ENCODE results near the gene BOK.
A peak's percentile ranks its signal among the peaks of the same experiment; 100 is the strongest.

Gene BOK

DNA sequence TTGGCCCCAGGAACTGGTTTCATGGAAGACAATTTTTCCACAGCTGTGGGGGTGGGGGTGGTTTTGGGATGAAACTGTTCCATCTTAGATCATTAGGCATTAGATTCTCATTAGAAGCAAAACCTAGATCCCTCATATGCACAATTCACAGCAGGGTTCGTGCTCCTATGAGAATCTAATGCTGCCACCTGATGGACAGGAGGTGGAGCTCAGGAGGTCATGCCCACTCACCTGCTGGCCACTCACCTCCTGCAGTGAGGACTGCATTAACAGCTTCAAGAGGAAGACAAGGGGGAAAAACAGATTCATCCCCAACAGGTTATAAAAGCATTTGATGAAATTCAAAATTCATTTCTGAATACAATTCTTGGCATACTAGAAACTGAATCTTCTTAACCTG is 39.9 kb downstream of the BOK start:
- no peak overlapping the region for H3K4me2 ChIP-seq (ENCODE audit: low read length)
- H3K27me3 ChIP-seq (ENCODE audit: control insufficient read depth, insufficient read depth, low read length) = no peaks in the 10 kb centered on the region
- H3K9me3 ChIP-seq (replicated peaks; ENCODE audit: low read length) = no peaks in the 10 kb centered on the region
- no peak overlapping the region for H3K9ac ChIP-seq (ENCODE audit: low read depth, low read length)
- H3K4me1 ChIP-seq (ENCODE audit: control insufficient read depth, insufficient read depth, low read length) = peaks cover 10% of the 10 kb centered on the region
- no peak overlapping the region for H3K4me3 ChIP-seq (ENCODE audit: low read length)
- H3K36me3 ChIP-seq (ENCODE audit: insufficient read depth, low read length) = peaks cover 46% of the 10 kb centered on the region

DNA sequence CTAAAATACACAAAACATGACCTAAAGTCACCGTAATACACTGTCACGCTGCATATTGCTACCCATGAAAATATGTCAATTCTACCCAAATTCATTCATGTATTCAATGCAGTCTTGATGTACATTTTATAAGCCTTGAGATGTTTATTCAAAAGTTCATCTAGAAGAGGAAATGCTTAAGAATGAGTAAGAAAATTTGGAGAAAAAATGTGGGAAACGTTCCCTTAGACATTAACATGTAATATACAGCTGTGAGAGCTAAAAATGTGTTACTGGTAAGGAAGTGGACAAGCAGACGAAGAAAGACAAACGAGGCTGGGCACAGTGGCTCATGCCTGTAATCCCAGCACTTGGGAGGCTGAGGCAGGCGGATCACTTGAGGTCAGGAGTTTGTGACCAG is 41.1 kb downstream of the BOK start:
- no peak overlapping the region for H3K9ac ChIP-seq (ENCODE audit: low read depth, low read length)
- peaks cover 10% of the 10 kb centered on the region for H3K4me1 ChIP-seq (ENCODE audit: control insufficient read depth, insufficient read depth, low read length)
- H3K27me3 ChIP-seq (ENCODE audit: control insufficient read depth, insufficient read depth, low read length) = no peaks in the 10 kb centered on the region
- H3K4me2 ChIP-seq (ENCODE audit: low read length) = no peak overlapping the region
- peaks cover 40% of the 10 kb centered on the region for H3K36me3 ChIP-seq (ENCODE audit: insufficient read depth, low read length)
- no peak overlapping the region for H3K4me3 ChIP-seq (ENCODE audit: low read length)
- H3K9me3 ChIP-seq (replicated peaks; ENCODE audit: low read length) = no peaks in the 10 kb centered on the region

DNA sequence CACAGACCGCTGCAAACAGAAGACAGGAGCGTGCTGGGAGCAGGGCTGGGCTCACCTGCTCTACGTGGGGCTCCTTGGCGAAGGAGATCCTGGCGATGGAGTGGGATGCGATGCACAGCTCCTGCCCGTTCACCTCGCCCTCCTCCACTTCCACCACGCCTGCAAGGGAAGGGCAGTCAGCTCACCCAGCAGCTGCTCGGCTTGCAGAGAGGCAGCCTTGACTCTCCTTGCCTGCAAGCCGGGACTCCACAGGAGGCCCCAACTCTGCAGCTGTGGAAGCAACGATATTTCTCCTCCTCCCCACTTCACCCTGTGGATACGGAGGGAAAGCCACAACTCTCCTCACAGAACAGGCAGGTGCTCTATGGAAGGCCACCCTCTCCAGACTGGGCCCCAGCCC is 43.3 kb downstream of the BOK start:
- no peaks in the 10 kb centered on the region for H3K9me3 ChIP-seq (replicated peaks; ENCODE audit: low read length)
- H3K27me3 ChIP-seq (ENCODE audit: control insufficient read depth, insufficient read depth, low read length) = no peaks in the 10 kb centered on the region
- H3K36me3 ChIP-seq (ENCODE audit: insufficient read depth, low read length) = peaks cover 53% of the 10 kb centered on the region
- H3K4me2 ChIP-seq (ENCODE audit: low read length) = no peak overlapping the region
- H3K9ac ChIP-seq (ENCODE audit: low read depth, low read length) = no peak overlapping the region
- no peak overlapping the region for H3K4me3 ChIP-seq (ENCODE audit: low read length)
- peaks cover 8% of the 10 kb centered on the region for H3K4me1 ChIP-seq (ENCODE audit: control insufficient read depth, insufficient read depth, low read length)

DNA sequence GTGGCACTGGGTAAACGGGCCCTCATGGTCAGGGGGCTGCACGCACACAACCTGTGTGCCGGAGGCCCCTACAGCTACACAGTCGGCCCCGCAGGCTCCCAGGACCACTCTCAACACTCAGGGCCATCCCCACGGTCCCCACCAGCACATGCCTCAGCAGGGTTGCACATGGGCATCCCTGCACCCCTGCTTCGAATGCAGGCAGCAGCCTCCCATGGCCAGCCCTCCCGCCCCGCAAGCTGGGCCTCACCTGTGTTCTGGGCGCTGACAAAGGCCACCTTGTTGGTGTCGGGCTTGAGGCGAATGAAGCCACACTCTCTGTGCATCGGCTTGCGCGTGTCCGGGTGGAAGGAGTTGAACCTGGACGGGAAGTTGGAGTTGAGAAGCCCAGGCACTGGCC is 44.2 kb downstream of the BOK start:
- H3K4me2 ChIP-seq (ENCODE audit: low read length) = no peak overlapping the region
- peaks cover under 1% of the 10 kb centered on the region for H3K4me1 ChIP-seq (ENCODE audit: control insufficient read depth, insufficient read depth, low read length)
- no peak overlapping the region for H3K4me3 ChIP-seq (ENCODE audit: low read length)
- no peaks in the 10 kb centered on the region for H3K9me3 ChIP-seq (replicated peaks; ENCODE audit: low read length)
- H3K9ac ChIP-seq (ENCODE audit: low read depth, low read length) = no peak overlapping the region
- H3K27me3 ChIP-seq (ENCODE audit: control insufficient read depth, insufficient read depth, low read length) = no peaks in the 10 kb centered on the region
- peaks cover 49% of the 10 kb centered on the region for H3K36me3 ChIP-seq (ENCODE audit: insufficient read depth, low read length)

DNA sequence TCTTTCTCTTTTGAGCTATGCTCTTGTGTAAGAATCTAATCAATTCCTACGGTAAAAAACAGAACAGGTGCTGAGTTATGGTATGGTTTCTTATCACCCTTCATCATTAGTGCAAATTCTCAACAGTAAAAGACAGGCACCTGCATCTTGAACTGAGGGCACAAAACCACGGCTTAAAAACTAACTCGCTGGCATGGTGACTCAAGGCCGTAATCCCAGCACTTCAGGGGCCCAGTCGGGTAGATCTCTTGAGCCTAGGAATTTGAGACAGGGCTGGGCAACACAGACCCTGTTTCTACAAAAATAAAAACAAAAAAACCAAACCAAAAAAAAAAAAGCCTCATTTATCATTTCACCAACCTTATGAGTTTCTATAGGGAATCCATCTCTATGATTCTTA is 45.1 kb downstream of the BOK start:
- Histone ChIP-seq H3K9ac (ENCODE audit: low read depth, low read length) (no peak overlapping the region), H3K27me3 (ENCODE audit: control insufficient read depth, insufficient read depth, low read length) (no peaks in the 10 kb centered on the region), H3K9me3 (replicated peaks; ENCODE audit: low read length) (no peaks in the 10 kb centered on the region), H3K4me3 (ENCODE audit: low read length) (no peak overlapping the region), H3K4me2 (ENCODE audit: low read length) (no peak overlapping the region), H3K4me1 (ENCODE audit: control insufficient read depth, insufficient read depth, low read length) (no peaks in the 10 kb centered on the region), H3K36me3 (ENCODE audit: insufficient read depth, low read length) (peaks cover 48% of the 10 kb centered on the region)

DNA sequence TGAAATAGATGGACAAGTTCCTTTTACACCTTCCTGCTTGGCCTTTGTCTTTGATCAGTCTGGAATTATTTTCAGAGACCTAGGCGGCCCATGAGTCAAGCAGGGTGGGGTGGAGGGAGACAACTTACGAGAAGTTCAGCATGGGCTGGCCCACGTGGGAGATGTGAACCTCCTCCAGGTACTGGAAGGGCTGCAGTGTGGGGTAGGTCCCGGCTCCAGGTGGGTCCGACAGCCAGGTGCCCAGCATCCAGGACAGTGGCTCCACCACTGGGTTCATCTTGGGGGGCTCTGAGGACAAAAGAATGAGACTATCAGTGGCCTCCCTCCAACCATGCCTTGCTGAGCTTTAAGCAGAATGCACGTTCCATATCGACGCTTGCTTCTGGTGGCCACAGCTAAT is 47.6 kb downstream of the BOK start:
- H3K36me3 ChIP-seq (ENCODE audit: insufficient read depth, low read length) = peaks cover 34% of the 10 kb centered on the region
- H3K27me3 ChIP-seq (ENCODE audit: control insufficient read depth, insufficient read depth, low read length) = no peaks in the 10 kb centered on the region
- H3K4me1 ChIP-seq (ENCODE audit: control insufficient read depth, insufficient read depth, low read length) = peaks cover 10% of the 10 kb centered on the region
- no peak overlapping the region for H3K4me2 ChIP-seq (ENCODE audit: low read length)
- H3K9ac ChIP-seq (ENCODE audit: low read depth, low read length) = no peak overlapping the region
- no peaks in the 10 kb centered on the region for H3K9me3 ChIP-seq (replicated peaks; ENCODE audit: low read length)
- no peak overlapping the region for H3K4me3 ChIP-seq (ENCODE audit: low read length)

DNA sequence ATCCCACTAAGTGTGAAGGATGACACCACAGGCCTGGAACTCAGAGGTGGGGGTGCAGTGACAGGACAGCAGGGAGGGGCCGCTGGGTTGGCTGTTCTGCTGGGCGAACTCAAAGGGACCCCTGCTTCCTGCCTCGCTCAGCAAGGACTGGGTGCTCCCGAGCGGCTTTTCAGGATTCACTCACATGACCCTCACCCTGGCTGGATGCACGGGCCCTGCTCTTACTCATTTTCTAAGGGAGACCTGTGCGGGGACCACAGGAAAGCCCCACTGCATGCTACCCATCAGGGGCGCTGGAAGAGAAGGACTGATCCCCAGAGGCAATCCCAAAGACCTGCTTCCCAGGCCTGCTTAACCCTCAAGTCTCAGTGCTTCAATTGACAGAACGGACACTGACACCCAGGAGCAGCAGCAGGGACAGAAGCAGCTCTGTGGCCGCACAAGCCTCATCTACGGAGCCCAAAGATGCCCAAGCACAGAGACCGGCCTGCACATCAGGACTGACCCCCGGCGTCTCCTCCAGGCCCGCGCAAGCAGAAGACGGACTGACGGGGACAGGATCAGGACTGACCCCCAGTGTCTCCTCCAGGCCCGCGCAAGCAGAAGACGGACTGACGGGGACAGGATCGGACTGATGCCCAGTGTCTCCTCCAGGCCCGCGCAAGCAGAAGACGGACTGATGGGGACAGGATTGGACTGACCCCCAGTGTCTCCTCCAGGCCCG is 48.8 kb downstream of the BOK start:
- Histone ChIP-seq H3K36me3 (ENCODE audit: insufficient read depth, low read length) (peaks cover 25% of the 10 kb centered on the region), H3K4me3 (ENCODE audit: low read length) (no peak overlapping the region), H3K4me2 (ENCODE audit: low read length) (no peak overlapping the region), H3K9ac (ENCODE audit: low read depth, low read length) (no peak overlapping the region), H3K4me1 (ENCODE audit: control insufficient read depth, insufficient read depth, low read length) (peaks cover 10% of the 10 kb centered on the region), H3K27me3 (ENCODE audit: control insufficient read depth, insufficient read depth, low read length) (no peaks in the 10 kb centered on the region), H3K9me3 (replicated peaks; ENCODE audit: low read length) (no peaks in the 10 kb centered on the region)

DNA sequence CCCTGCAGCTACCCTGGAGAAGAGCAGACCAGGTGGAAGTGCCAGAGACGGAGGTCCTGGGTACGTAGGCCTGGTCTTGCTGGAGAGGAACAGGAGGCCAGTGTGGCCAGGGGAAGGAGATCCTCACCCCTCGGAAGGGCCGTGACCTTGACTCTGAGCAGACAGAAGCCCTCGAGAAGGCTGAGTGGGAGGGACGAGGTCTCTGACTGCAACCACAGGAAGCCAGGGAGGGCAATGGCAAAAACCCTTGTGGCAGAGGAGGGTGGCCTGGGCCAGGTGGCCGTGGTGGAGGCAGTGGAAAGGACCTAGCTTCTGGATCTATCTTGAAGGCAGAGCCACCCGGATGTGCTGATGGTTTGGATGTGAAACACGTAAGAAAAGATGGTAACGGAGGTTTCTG is 50.3 kb downstream of the BOK start:
- no peak overlapping the region for H3K4me3 ChIP-seq (ENCODE audit: low read length)
- H3K9ac ChIP-seq (ENCODE audit: low read depth, low read length) = no peak overlapping the region
- H3K27me3 ChIP-seq (ENCODE audit: control insufficient read depth, insufficient read depth, low read length) = no peaks in the 10 kb centered on the region
- peaks cover 25% of the 10 kb centered on the region for H3K36me3 ChIP-seq (ENCODE audit: insufficient read depth, low read length)
- H3K4me2 ChIP-seq (ENCODE audit: low read length) = no peak overlapping the region
- H3K4me1 ChIP-seq (ENCODE audit: control insufficient read depth, insufficient read depth, low read length) = peaks cover 14% of the 10 kb centered on the region
- no peaks in the 10 kb centered on the region for H3K9me3 ChIP-seq (replicated peaks; ENCODE audit: low read length)

DNA sequence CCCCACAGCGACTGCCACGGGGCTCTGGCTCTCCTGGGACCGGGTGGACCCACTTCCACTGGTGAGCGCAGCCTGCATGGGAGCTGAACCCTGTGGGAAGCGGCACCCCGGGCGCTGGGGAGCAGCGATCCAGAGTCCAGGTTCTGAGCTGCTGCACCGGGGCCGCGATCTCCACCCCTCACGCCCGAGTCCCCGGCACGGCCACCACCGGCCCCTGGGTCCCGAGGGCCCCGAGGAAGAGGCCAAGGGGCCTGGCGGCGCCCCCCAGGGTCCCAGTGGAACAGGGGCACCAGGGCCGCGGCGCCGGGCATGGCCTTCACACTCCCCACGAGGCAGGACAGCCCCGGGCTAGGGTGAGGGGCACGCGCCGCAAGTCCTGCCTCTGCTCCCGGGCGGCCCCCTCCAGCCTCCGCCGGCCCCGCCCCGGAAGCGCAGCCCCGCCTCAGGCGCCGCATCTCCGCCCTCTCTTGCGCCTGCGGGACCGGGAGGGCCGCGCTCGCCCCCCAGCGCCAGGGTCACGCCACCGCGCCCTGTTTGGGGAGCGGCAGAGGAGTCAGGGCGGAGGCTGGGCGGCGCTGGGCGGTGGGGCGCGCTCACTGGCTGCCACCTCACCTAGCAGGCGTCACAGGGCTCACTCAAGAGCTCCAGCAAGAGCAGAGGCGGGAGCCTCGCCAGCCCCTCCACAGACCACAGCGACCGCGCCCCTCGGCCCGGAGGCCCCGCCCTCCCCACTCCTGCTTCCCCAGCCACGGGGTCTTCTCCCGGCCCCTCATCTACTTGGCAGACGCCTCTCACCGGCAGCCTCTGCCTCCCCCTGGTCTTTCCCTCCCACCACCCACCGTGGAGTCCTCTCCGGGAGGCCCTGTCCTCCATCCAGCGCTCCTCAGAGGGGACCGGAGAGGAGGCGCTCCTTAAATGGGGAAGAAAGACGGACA is 51.6 kb downstream of the BOK start:
- Histone ChIP-seq H3K9ac (ENCODE audit: low read depth, low read length) (peak overlapping the region; percentile 88), H3K4me1 (ENCODE audit: control insufficient read depth, insufficient read depth, low read length) (peaks cover 14% of the 10 kb centered on the region), H3K9me3 (replicated peaks; ENCODE audit: low read length) (no peaks in the 10 kb centered on the region), H3K4me3 (ENCODE audit: low read length) (peak overlapping the region; percentile 77), H3K4me2 (ENCODE audit: low read length) (peak overlapping the region; percentile 98), H3K36me3 (ENCODE audit: insufficient read depth, low read length) (peaks cover 20% of the 10 kb centered on the region), H3K27me3 (ENCODE audit: control insufficient read depth, insufficient read depth, low read length) (no peaks in the 10 kb centered on the region)

DNA sequence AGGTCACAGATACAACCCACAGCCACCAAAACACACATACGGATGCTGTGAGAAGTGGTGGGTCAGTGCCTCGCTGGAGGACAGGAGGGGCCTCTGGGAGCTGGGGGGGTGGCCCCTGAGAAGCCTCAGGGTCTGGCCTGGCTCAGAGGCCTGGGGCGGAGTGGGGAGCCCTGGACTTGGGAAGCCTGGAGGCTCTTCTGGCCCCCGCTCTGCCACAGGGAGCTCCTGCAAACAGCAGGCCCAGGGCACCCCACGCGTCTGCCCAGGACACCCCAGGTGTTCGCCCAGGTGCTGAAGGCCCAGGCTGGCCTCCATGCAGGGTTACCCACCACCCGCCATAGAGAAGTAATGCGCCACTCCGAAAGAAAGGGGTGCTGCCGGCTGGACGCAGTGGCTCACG is 52.5 kb downstream of the BOK start:
- H3K9me3 ChIP-seq (replicated peaks; ENCODE audit: low read length) = no peaks in the 10 kb centered on the region
- H3K36me3 ChIP-seq (ENCODE audit: insufficient read depth, low read length) = peaks cover 11% of the 10 kb centered on the region
- H3K4me2 ChIP-seq (ENCODE audit: low read length) = no peak overlapping the region
- H3K9ac ChIP-seq (ENCODE audit: low read depth, low read length) = no peak overlapping the region
- H3K27me3 ChIP-seq (ENCODE audit: control insufficient read depth, insufficient read depth, low read length) = no peaks in the 10 kb centered on the region
- H3K4me1 ChIP-seq (ENCODE audit: control insufficient read depth, insufficient read depth, low read length) = peaks cover 14% of the 10 kb centered on the region
- no peak overlapping the region for H3K4me3 ChIP-seq (ENCODE audit: low read length)

DNA sequence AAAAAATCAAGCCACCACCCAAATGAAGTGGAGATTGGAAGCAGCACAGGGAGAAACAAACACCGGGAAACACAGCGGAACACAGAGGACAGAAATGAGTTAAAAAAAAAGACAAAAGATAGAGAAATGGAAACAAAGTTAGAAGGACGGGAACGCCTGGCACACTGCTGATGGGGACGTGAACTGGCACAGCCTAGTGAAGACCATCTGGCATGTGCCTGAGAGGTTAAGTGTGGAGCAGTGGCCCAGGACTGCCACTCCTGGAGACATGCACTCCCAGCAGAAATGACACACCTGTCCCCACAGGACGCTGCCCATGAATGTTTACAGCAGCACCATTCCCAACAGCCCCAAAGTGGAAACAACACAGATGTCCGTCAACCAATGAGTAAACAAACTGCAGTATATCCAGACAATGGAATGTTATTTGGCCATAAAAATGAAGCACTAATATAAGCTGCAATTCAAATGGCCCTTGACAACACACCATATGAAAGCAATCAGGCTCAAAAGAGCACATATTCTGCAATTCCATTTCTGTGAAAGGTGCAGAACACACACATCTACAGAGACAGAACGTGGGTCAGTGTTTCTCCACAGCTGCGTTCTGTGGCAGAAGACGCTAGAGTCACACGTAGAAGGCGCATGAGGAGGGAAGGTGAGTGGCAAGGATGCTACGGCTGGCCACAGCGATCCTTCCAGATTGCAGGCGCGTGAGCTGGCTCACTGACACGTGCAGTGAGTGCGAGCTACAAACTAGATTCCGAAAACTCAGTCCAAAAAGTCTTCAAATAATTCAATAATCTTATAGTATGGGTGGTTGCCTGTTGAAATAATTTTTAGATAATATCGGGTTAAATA is 53.8 kb downstream of the BOK start:
- H3K27me3 ChIP-seq (ENCODE audit: control insufficient read depth, insufficient read depth, low read length) = no peaks in the 10 kb centered on the region
- peaks cover 15% of the 10 kb centered on the region for H3K4me1 ChIP-seq (ENCODE audit: control insufficient read depth, insufficient read depth, low read length)
- H3K4me3 ChIP-seq (ENCODE audit: low read length) = no peak overlapping the region
- no peak overlapping the region for H3K9ac ChIP-seq (ENCODE audit: low read depth, low read length)
- H3K4me2 ChIP-seq (ENCODE audit: low read length) = no peak overlapping the region
- H3K36me3 ChIP-seq (ENCODE audit: insufficient read depth, low read length) = peaks cover 5% of the 10 kb centered on the region
- no peaks in the 10 kb centered on the region for H3K9me3 ChIP-seq (replicated peaks; ENCODE audit: low read length)

Data from skeletal muscle satellite cell (primary cell).